IPS-20b (cell line): ENCODE results near the gene RESF1.

ENCODE experiments used
- H3K27ac ChIP-seq: one replicate; pipeline ENCODE4 v1.5.1; 2013; ENCODE audit warnings: low read length
- H3K27me3 ChIP-seq: 2 replicates; pipeline ENCODE4 v1.6.1; 2013; ENCODE audit warnings: mild to moderate bottlenecking, low read length, inconsistent platforms; ENCODE audit not compliant: insufficient read depth
- H3K36me3 ChIP-seq: 2 replicates; pipeline ENCODE4 v1.6.1; 2013; ENCODE audit warnings: low read depth, mild to moderate bottlenecking, inconsistent platforms, low read length, moderate library complexity; ENCODE audit not compliant: insufficient read depth
- H3K4me1 ChIP-seq: 2 replicates; pipeline ENCODE4 v1.6.1; 2013; ENCODE audit warnings: mild to moderate bottlenecking, control low read depth, inconsistent platforms, low read length, moderate library complexity; ENCODE audit not compliant: insufficient read depth
- H3K4me3 ChIP-seq: 2 replicates; pipeline ENCODE4 v1.5.1; 2013; ENCODE audit warnings: mild to moderate bottlenecking, low read length, inconsistent platforms
- H3K9ac ChIP-seq: 2 replicates; pipeline ENCODE4 v1.6.1; 2013; ENCODE audit warnings: low read depth, mild to moderate bottlenecking, inconsistent platforms, low read length, moderate library complexity
- H3K9me3 ChIP-seq: 2 replicates; pipeline ENCODE4 v1.6.1; 2013; ENCODE audit warnings: mild to moderate bottlenecking, low read depth, low read length, inconsistent platforms; ENCODE audit not compliant: insufficient read depth

RESF1 gene, protein sequence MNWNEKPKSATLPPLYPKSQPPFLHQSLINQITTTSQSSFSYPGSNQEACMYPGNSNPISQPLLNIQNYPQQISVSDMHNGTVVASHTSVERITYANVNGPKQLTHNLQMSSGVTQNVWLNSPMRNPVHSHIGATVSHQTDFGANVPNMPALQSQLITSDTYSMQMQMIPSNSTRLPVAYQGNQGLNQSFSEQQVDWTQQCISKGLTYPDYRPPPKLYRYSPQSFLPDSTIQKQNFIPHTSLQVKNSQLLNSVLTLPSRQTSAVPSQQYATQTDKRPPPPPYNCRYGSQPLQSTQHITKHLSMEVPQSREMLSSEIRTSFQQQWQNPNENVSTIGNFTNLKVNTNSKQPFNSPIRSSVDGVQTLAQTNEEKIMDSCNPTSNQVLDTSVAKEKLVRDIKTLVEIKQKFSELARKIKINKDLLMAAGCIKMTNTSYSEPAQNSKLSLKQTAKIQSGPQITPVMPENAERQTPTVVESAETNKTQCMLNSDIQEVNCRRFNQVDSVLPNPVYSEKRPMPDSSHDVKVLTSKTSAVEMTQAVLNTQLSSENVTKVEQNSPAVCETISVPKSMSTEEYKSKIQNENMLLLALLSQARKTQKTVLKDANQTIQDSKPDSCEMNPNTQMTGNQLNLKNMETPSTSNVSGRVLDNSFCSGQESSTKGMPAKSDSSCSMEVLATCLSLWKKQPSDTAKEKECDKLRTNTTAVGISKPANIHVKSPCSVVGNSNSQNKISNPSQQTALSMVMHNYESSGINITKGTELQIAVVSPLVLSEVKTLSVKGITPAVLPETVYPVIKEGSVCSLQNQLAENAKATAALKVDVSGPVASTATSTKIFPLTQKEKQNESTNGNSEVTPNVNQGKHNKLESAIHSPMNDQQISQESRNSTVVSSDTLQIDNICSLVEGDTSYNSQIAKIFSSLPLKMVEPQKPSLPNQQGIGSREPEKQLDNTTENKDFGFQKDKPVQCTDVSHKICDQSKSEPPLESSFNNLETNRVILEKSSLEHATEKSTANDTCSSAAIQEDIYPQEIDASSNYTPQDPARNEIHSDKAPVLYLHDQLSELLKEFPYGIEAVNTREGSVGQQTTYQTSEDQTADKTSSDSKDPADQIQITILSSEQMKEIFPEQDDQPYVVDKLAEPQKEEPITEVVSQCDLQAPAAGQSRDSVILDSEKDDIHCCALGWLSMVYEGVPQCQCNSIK (N-terminal part only)

DNA sequence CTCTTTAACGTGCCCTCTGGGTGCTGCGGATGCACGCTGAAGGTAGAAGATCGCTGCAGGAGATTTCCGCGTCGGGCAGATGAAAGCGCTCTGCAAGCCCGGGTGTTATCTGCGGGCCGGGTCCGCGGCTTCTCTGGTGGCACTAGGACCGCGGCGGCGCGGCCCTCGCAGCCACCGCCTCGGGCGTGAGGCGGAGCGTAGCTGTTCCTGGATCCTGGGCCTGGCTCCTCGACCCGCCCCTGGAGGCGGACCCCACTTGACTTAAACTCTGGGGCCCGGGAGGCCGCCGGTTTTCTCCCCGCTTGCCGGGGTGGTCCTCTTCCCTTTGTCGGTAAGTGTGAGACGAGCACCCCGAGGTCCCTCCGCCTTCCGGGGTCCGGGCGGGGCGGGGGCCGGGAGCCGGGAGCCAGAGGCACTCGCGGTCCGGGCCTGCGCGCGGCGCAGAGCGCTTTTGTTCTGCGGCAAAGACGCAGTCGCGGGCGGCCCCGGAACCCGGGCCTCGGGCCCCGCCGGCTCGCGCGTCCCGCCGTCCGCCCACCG is at the start of gene RESF1:
Gene RESF1, plus strand, starts transcription at position 255 of the 540 bp plus-strand sequence. CDS start 21,541 bp downstream, outside the sequence.
- Histone ChIP-seq H3K27ac (peak within 1 kb of the TSS; percentile 67), H3K36me3 (peaks cover 38% of the 10 kb centered on the region), H3K4me1 (peaks cover 27% of the 10 kb centered on the region)

DNA sequence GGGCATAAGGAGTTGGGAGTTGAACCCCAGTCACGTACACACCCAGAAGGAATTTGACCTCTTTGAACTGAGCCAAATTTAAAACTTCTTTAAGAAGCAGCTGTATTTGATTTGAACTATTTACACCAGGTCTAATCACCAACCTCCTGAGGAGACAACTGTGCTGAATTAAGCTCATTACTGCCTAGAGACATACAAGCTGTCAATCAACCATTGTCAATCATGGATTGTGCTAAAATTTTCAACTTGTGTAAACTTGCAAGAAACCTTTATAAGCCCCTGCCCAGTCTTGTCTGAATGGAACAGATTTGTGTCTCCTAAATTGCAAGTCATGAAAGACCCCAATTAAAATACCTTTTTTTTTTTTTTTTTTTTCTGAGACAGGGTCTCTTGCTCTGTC is 44.3 kb upstream of the RESF1 start:
- Histone ChIP-seq H3K36me3 (no peaks in the 10 kb centered on the region), H3K27ac (no peak overlapping the region), H3K9me3 (peaks cover 7% of the 10 kb centered on the region), H3K4me3 (no peak overlapping the region), H3K27me3 (no peaks in the 10 kb centered on the region), H3K9ac (no peak overlapping the region), H3K4me1 (0 out of 2 replicates have a peak, but pooled peaks cover 2% of the 10 kb centered on the region)

More for the DNA sequence above, at the start of gene RESF1:
- Histone ChIP-seq H3K9me3 (no peaks in the 10 kb centered on the region), H3K27me3 (no peaks in the 10 kb centered on the region), H3K9ac (peak within 1 kb of the TSS; percentile 95), H3K4me3 (peak within 1 kb of the TSS; percentile 100)

DNA sequence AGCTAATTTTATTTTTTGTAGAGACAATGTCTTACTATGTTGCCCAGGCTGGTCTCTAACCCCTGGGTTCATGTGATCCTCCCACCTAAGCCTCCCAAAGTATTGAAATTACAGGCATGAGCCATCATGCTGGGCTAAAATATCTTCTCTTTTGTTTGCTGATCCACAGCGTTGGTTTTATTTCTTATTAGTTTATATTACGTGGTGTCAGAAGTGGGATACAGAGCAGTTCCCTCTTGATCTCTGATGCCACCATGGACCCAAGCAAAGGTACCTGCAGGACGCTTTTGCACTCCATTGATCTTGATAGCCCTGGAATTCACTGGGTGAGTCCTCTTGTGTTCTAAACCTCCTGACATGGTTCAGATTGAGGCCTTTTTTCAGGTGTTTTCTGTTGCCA is 43.8 kb upstream of the RESF1 start:
- Histone ChIP-seq H3K36me3 (no peaks in the 10 kb centered on the region), H3K27ac (no peak overlapping the region), H3K4me1 (0 out of 2 replicates have a peak, but pooled peaks cover 2% of the 10 kb centered on the region), H3K4me3 (no peak overlapping the region), H3K27me3 (no peaks in the 10 kb centered on the region), H3K9me3 (peaks cover 7% of the 10 kb centered on the region), H3K9ac (no peak overlapping the region)

DNA sequence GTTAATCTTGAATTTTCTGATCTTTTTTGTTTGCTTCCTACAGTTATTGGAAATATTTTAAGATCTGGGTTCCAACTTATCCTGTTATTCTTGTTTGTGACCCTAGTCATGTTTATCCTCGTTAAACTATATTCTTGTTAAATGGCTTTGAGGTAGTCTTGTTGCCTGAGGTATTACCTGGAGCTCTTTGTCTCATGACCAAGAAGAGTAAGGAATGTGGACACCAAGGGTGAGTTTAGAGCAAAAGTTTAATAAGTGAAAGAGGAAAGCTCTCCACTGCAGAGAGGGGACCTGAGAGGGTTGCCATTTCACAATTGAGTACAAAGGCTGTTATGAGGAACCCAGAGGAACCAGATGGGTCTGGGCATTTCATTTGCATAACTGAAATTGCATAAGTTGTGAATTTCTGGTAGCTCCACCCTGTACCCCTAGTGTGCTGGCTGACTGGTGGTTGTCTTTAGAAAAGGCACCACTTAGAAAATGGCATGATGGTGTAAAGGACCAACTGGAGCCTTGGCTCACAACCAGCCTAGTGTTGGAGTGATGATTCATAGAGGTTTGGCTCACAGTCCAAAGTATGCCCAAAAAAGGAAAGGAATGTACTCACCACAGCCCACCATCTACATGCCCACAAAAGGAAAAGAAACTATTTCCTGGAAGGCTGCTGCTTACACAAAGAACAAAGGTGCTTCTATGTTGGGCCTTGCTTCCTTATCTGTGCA is 36.7 kb upstream of the RESF1 start:
- Histone ChIP-seq H3K9me3 (peaks cover 27% of the 10 kb centered on the region), H3K9ac (no peak overlapping the region), H3K4me3 (no peak overlapping the region), H3K36me3 (no peaks in the 10 kb centered on the region; the same call in 1 of the 2 replicates), H3K27me3 (no peaks in the 10 kb centered on the region), H3K4me1 (0 out of 2 replicates have a peak, but pooled peaks cover 2% of the 10 kb centered on the region), H3K27ac (no peak overlapping the region)

DNA sequence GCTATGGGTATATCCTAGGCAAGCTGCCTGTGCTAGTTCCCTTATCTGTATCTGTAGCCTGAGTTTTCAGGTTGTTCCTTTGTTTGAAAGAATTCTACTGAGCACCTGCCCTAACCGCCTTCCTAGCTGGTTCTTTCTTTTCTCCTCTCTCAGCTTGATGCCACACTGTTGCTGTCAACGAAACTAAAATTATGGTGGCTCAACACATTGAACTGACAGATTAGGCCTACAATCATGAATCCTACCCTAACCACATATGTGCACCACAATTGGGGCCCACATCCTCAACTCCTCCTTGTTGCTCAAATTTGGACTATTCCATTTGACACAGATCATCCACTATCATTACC is 36.2 kb upstream of the RESF1 start:
- Histone ChIP-seq H3K36me3 (no peaks in the 10 kb centered on the region; the same call in 1 of the 2 replicates), H3K9me3 (peaks cover 27% of the 10 kb centered on the region), H3K4me3 (no peak overlapping the region), H3K9ac (no peak overlapping the region), H3K27me3 (no peaks in the 10 kb centered on the region), H3K4me1 (no peaks in the 10 kb centered on the region), H3K27ac (no peak overlapping the region)

DNA sequence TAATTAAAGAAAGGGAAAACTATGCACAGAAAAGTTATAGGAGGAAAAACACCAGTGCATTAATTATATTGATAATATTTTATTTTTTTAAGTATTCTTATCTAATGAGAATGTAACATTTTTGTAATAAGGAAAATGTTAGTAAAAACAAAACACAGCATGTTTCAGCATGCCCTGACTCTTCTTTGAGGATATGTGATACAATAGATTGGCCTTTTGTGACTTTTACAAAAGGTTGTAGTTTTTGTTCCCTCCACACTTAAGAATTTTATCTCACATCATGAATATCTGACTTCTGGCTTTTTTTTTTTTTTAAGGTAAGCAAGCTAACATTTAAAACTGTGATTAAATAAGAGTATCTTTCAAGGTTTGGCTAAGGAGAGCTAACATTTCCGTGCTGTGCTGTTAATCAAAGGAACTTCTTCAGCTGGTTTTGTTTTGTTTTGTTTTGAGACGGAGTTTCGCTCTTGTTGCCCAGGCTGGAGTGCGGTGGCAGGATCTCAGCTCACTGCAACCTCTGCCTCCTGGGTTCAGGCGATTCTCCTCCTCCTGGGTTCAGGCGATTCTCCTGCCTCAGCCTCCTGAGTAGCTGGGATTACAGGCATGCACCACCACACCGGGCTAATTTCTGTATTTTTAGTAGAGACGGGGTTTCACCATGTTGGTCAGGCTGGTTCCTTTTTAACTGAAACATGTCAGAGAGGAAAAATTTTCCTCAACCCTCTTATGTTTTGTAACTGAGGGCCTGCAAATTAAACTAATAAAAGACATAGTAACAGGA is 30.8 kb upstream of the RESF1 start:
- Histone ChIP-seq H3K9me3 (peaks cover 3% of the 10 kb centered on the region; the same call in 1 of the 2 replicates), H3K36me3 (no peaks in the 10 kb centered on the region), H3K9ac (no peak overlapping the region), H3K4me3 (no peak overlapping the region), H3K27ac (no peak overlapping the region), H3K4me1 (no peaks in the 10 kb centered on the region), H3K27me3 (no peaks in the 10 kb centered on the region)

DNA sequence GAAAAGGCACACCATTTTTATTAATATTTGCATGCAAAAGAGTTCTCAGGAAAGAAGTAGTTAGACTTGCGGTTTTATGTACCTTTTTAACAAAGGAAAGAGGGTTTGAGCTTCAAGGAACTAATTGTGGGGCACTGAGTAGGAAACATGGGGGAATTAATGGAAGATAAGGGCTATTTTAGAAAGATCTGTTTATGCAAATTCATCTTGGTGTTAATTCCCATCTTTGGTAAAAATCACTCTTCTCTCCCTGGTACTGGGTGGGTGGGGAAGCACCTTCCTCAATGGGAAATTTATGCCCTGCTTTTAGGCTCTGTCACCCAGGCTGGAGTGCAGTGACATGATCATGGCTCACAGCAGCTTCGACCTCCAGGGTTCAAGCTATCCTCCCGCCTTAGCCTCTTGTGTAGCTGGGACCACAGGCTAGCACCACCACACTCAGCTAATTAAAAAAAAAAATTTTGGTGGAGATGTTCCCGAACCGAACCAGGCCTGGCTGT is 30.1 kb upstream of the RESF1 start:
- H3K27ac ChIP-seq: no peak overlapping the region
- no peak overlapping the region for H3K9ac ChIP-seq

DNA sequence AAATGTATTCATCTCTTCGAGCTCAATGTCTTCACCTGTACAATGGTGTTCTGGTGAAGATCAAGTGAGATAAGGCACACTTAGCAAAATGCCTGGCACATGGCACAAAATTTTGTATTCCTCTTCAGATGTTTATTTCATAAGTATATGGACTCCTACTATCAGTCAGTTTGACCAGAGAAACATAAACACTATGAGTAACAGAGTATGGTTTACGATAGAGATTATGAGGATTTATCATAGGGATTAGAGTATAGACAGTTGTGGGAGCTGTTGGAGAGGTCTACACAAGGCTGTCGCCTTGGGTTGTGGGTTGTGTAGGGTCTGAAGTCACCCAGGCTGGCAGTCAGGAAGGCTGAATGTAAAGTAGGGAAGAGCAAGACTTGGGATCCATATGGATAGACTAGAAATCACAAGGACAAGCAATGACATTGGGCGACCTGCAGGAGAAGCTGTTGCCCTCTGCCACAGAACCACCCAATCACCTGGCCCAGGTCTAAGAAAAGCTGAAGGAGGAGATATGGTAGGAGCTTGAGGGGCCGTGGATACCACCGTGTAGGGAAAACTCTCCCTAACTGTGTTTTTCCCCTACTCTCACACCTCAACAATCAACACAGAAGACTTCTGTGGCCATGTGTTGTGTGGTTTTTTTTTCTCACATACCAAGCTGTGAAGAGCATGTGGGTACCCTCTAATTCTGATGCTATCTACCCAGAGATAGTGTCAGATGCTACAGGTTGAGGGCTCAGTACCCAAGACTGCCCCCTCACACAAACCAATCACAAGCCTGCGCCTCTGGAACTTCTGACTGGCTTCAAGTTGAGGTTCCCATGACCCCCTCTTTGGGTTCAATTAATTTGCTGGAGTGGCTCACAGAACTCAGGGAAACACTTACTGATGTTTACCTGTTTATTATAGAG is 27.2 kb upstream of the RESF1 start:
- H3K9ac ChIP-seq: no peak overlapping the region
- H3K27ac ChIP-seq: no peak overlapping the region
- H3K27me3 ChIP-seq: no peaks in the 10 kb centered on the region
- H3K36me3 ChIP-seq: no peaks in the 10 kb centered on the region
- H3K4me1 ChIP-seq: no peaks in the 10 kb centered on the region
- H3K9me3 ChIP-seq: no peaks in the 10 kb centered on the region
- H3K4me3 ChIP-seq: no peak overlapping the region

More for the DNA sequence above, 30.1 kb upstream of the RESF1 start:
- H3K4me1 ChIP-seq: no peaks in the 10 kb centered on the region
- no peak overlapping the region for H3K4me3 ChIP-seq
- H3K9me3 ChIP-seq: no peaks in the 10 kb centered on the region
- H3K27me3 ChIP-seq: no peaks in the 10 kb centered on the region
- no peaks in the 10 kb centered on the region for H3K36me3 ChIP-seq

DNA sequence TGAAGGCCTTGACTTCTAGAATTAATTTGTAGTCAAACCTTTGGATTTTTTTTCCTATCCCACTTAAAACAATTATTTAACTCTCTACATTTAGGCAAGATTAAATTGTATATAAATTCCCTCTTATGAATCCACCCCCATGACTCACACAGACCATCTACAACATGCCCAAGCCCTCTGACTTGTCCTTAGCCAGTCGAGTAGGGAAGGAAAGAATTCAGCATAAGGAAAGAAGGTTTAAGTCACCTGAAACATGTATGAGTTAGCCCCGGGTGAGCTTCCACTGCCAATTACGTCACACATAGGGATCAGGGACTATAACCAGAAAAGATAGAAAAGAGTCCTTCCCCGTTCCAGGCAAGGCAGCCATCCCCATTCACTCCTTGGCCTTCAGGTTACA is 14.9 kb upstream of the RESF1 start:
- H3K4me3 ChIP-seq: no peak overlapping the region
- no peaks in the 10 kb centered on the region for H3K4me1 ChIP-seq

More for the DNA sequence above, 14.9 kb upstream of the RESF1 start:
- H3K27me3 ChIP-seq: no peaks in the 10 kb centered on the region
- peaks cover 31% of the 10 kb centered on the region for H3K9me3 ChIP-seq
- H3K36me3 ChIP-seq: no peaks in the 10 kb centered on the region
- no peak overlapping the region for H3K9ac ChIP-seq
- no peak overlapping the region for H3K27ac ChIP-seq
